Measurements from ENCODE around the gene CYP4Z1. TPM values are rescaled to one million over a fixed set of nuclear protein-coding genes. Genes with fewer than 3 reads are reported as not detected.
"Not testable (repeated sequence)": the region's sequence is repeated elsewhere in the genome, so short reads cannot be mapped to it uniquely, and the experiment has no call there.

The CYP4Z1 gene
- total and polyA plus RNA-seq, 7 donors = 0.27 to 1.9 (median 1.1) TPM; not detected in 3

GRCh38 chr1:47089356-47089755 is 22.3 kb downstream of the CYP4Z1 start:
- H3K27ac ChIP-seq; H3K36me3 ChIP-seq; H3K4me1 ChIP-seq; H3K9me3 ChIP-seq; DNase-seq; H3K27me3 ChIP-seq; intact Hi-C loops (cut with DNase I); H3K4me3 ChIP-seq: not testable (repeated sequence)
- TF ChIP-seq, protein P1, sequence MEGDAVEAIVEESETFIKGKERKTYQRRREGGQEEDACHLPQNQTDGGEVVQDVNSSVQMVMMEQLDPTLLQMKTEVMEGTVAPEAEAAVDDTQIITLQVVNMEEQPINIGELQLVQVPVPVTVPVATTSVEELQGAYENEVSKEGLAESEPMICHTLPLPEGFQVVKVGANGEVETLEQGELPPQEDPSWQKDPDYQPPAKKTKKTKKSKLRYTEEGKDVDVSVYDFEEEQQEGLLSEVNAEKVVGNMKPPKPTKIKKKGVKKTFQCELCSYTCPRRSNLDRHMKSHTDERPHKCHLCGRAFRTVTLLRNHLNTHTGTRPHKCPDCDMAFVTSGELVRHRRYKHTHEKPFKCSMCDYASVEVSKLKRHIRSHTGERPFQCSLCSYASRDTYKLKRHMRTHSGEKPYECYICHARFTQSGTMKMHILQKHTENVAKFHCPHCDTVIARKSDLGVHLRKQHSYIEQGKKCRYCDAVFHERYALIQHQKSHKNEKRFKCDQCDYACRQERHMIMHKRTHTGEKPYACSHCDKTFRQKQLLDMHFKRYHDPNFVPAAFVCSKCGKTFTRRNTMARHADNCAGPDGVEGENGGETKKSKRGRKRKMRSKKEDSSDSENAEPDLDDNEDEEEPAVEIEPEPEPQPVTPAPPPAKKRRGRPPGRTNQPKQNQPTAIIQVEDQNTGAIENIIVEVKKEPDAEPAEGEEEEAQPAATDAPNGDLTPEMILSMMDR (IDR thresholded peaks at IDR 0.05) = peak in 2 of 4 experiments; percentile 19 to 45
- 7 to 11% methylated on average over 3 of the region's 3 CpGs for WGBS, 2 donors

GRCh38 chr1:47091476-47091875 is 24.4 kb downstream of the CYP4Z1 start:
- intact Hi-C loops (cut with DNase I); H3K36me3 ChIP-seq; H3K4me1 ChIP-seq; H3K27ac ChIP-seq; H3K27me3 ChIP-seq; H3K9me3 ChIP-seq; DNase-seq; H3K4me3 ChIP-seq: not testable (repeated sequence)
- 23 to 32% methylated on average over 3 of the region's 3 CpGs for WGBS, 2 donors

DNA sequence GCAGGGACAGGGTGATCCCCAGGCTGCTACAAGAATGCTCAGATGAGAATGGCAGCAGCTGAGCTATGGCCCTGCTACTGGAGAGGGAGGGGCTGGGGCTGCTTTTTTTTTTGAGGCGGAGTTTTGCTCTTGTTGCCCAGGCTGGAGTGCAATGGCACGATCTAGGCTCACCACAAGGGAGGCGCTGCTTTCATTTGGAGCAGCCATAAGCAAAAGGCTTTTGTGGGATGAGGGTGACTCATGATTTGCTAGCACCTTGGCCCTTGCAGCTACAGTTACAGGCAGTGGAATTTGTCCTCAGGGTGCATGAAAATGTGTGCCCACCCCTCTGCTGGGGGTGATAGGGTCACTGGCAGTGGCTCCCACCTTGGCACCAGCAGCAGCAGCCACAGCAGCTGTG is 37.8 kb downstream of the CYP4Z1 start:
- TF ChIP-seq EP300 (IDR thresholded peaks at IDR 0.05) (no peak), POLR2AphosphoS5 (IDR thresholded peaks at IDR 0.05) (no peak), POLR2A (IDR thresholded peaks at IDR 0.05) (no peak)
- TF ChIP-seq, protein P1 (IDR thresholded peaks at IDR 0.05) = no peak
- H3K27ac ChIP-seq = no peak overlapping the region
- intact Hi-C loops (cut with DNase I) = no loop called here
- H3K4me1 ChIP-seq = no peaks in the 10 kb centered on the region
- H3K27me3 ChIP-seq = no peaks in the 10 kb centered on the region
- 93 to 94% methylated on average over 3 of the region's 3 CpGs for WGBS, 2 donors
- H3K36me3 ChIP-seq = no peaks in the 10 kb centered on the region
- peaks cover 0 to 12% (median 4%) of the 10 kb centered on the region in 4 donors for H3K9me3 ChIP-seq
- no peak overlapping the region for H3K4me3 ChIP-seq
- DNase-seq = no peak

DNA sequence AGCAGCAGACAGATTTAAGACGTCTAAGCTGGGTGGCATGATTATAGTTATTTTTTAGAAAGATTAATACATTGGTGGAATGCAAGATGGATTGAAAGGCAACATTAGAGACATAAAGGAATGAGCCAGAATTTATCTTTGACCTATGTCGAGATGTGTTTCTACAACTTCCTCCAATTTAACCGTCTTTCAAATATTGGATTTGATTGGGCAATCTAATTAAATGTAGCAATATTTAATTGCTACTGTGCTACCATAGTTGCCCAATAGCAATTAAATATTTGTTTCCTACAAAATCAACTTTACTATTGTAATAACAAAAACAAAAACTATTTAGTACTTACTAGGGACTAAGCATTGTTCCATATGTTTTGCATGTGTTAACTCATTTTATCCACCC is 39.8 kb downstream of the CYP4Z1 start:
- H3K4me3 ChIP-seq = no peak overlapping the region
- intact Hi-C loops (cut with DNase I) = no loop called here
- H3K27me3 ChIP-seq = no peaks in the 10 kb centered on the region
- TF ChIP-seq POLR2A (IDR thresholded peaks at IDR 0.05) (no peak), EP300 (IDR thresholded peaks at IDR 0.05) (no peak), POLR2AphosphoS5 (IDR thresholded peaks at IDR 0.05) (no peak)
- TF ChIP-seq, protein P1 (IDR thresholded peaks at IDR 0.05) = no peak
- H3K9me3 ChIP-seq = peaks cover 0 to 12% (median 4%) of the 10 kb centered on the region in 4 donors
- DNase-seq = no peak
- H3K36me3 ChIP-seq = no peaks in the 10 kb centered on the region
- 84 to 92% methylated on average over 3 of the region's 3 CpGs for WGBS, 2 donors
- no peak overlapping the region for H3K27ac ChIP-seq
- H3K4me1 ChIP-seq = no peaks in the 10 kb centered on the region

- H3K4me3 ChIP-seq; H3K27me3 ChIP-seq; intact Hi-C loops (cut with DNase I); H3K27ac ChIP-seq; H3K36me3 ChIP-seq; H3K4me1 ChIP-seq; H3K9me3 ChIP-seq; DNase-seq: not testable (repeated sequence)
- 63 to 71% methylated on average over 10 of the region's 10 CpGs for whole genome bisulfite sequencing, 2 donors
Measured at GRCh38 chr1:47107851-47108574, 41.0 kb downstream of the CYP4Z1 start.

DNA sequence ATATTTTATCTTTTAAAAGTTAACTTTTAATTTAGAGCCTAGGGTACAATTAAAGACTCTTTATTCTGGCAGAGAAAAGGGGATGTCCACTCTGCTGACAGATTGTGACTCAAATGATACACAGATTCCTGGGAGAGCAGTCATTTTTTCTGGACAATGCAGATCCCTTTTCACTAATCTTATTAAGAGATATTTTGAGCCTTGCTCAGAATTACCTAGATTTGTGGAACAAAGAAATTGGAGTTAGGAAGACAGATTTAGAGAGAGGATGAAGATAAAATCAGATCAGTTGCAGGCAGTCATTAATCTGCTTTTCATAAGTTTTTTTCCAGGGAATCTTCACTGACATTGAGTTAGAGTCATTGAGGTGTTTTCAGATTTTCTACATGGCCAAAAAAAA is 42.5 kb downstream of the CYP4Z1 start:
- DNase-seq; H3K27me3 ChIP-seq; intact Hi-C loops (cut with DNase I): not testable (repeated sequence)

More for the DNA sequence above, 42.5 kb downstream of the CYP4Z1 start:
- not testable (repeated sequence) for H3K9me3 ChIP-seq, H3K27ac ChIP-seq, H3K36me3 ChIP-seq, H3K4me1 ChIP-seq, H3K4me3 ChIP-seq
